Measurements from ENCODE around the gene RABGAP1L. TPM values are rescaled to one million over a fixed set of nuclear protein-coding genes. Genes with fewer than 3 reads are reported as not detected.
A peak's percentile ranks its signal among the peaks of the same experiment; 100 is the strongest.

RABGAP1L gene
- total and polyA plus RNA-seq, 2 experiments from 2014 or later = 9.2 to 21.4 TPM

DNA sequence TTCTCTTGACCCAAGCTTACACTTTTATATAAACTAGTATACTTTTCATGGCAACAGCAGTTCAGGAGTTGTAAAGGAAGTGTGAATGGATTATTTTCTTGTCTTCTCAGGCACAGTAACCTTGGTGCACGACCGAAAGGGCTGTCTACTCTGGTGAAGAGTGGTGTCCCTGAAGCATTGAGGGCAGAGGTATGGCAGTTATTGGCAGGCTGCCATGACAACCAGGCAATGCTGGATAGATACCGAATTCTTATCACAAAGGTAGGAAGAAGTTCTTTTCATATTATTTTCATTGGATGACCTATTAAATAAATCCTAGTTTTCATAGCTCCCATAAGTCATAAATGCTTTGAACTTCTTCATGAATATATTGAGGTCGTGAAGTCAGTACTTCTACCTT lies 234.6 kb downstream of the RABGAP1L start:
- no peaks in the 10 kb centered on the region for H3K9me3 ChIP-seq (ENCODE audit: low read depth)
- no peaks in the 10 kb centered on the region for H3K27me3 ChIP-seq
- no peak for DNase-seq (ENCODE audit: low read depth in 1 of 2, low spot score in 1 of 2)
- H3K27ac ChIP-seq = no peak overlapping the region
- H3K36me3 ChIP-seq = no peaks in the 10 kb centered on the region
- TF ChIP-seq, protein P1, sequence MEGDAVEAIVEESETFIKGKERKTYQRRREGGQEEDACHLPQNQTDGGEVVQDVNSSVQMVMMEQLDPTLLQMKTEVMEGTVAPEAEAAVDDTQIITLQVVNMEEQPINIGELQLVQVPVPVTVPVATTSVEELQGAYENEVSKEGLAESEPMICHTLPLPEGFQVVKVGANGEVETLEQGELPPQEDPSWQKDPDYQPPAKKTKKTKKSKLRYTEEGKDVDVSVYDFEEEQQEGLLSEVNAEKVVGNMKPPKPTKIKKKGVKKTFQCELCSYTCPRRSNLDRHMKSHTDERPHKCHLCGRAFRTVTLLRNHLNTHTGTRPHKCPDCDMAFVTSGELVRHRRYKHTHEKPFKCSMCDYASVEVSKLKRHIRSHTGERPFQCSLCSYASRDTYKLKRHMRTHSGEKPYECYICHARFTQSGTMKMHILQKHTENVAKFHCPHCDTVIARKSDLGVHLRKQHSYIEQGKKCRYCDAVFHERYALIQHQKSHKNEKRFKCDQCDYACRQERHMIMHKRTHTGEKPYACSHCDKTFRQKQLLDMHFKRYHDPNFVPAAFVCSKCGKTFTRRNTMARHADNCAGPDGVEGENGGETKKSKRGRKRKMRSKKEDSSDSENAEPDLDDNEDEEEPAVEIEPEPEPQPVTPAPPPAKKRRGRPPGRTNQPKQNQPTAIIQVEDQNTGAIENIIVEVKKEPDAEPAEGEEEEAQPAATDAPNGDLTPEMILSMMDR (IDR thresholded peaks at IDR 0.05; ENCODE audit: low read depth, low read length) = no peak
- no peaks in the 10 kb centered on the region for H3K4me1 ChIP-seq (ENCODE audit: low read depth)
- H3K4me3 ChIP-seq = no peak overlapping the region

DNA sequence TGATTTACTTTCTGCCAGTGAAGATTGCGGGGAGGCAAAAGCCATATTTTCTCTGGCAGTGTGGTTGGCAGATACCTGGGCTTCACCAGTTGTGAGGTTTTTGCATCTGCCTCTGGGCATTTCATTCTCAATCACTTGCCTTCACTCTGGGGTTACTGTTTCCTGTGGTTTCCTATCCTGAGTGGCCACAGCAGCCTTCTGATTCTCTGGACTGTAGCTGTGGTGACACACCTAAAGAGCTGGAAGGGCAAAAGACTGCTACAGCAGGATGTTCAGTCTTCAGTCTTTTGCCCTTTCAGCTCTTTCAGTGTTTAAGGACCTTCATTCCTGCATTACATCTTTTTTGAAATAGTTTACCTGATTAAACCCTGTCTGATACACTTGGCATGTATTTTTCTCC lies 237.9 kb downstream of the RABGAP1L start:
- TF ChIP-seq, protein P1 (IDR thresholded peaks at IDR 0.05; ENCODE audit: low read depth, low read length) = no peak
- H3K27me3 ChIP-seq = no peaks in the 10 kb centered on the region
- H3K4me1 ChIP-seq (ENCODE audit: low read depth) = no peaks in the 10 kb centered on the region
- H3K9me3 ChIP-seq (ENCODE audit: low read depth) = no peaks in the 10 kb centered on the region
- no peak overlapping the region for H3K27ac ChIP-seq
- no peak overlapping the region for H3K4me3 ChIP-seq
- peak in 1 of 2 donors; percentile 9 for DNase-seq (ENCODE audit: low read depth in 1 of 2, low spot score in 1 of 2)
- H3K36me3 ChIP-seq = no peaks in the 10 kb centered on the region

DNA sequence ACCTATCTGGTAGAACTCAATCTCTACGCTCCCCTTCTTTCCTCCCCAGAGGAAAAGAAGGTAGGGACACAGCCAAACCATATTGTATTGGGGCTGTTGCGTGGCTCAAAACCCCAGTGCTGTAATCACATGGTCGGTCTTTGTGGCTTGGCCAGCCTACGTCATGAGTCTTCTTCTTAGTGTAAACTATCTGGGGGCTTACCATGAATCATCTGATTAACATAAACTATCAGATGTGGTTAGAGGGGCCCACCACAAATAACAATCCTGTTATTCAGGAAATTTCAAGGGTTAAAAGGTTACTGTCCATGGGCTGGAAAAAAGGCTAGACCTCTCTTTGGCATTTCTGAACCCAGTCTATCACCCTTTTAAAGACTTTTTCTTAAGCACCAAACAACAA lies 238.9 kb downstream of the RABGAP1L start:
- no peaks in the 10 kb centered on the region for H3K9me3 ChIP-seq (ENCODE audit: low read depth)
- TF ChIP-seq, protein P1 (IDR thresholded peaks at IDR 0.05; ENCODE audit: low read depth, low read length) = no peak
- no peak overlapping the region for H3K4me3 ChIP-seq
- H3K36me3 ChIP-seq = no peaks in the 10 kb centered on the region
- no peaks in the 10 kb centered on the region for H3K27me3 ChIP-seq
- DNase-seq (ENCODE audit: low read depth in 1 of 2, low spot score in 1 of 2) = peak in 1 of 2 donors; percentile 64
- H3K27ac ChIP-seq = no peak overlapping the region
- no peaks in the 10 kb centered on the region for H3K4me1 ChIP-seq (ENCODE audit: low read depth)

DNA sequence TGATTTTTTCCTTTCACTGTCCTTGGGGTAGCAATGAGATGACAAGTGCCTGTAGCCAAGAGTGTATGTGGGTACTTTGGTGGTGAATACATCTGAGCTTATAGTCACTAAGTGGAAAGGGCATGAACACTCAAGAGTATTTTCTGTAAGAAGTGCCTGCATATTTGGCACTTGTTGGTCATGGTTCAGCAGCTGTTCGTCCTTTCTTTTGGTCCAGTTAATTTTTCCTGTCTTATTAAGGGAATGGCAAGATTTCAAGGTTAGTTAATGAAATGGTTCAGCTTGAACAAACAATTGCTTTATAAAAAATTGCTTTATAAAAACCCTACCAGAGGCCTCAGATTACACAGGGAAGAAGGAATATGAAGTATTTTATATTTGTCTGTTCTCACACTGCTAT lies 239.9 kb downstream of the RABGAP1L start:
- no peak for DNase-seq (ENCODE audit: low read depth in 1 of 2, low spot score in 1 of 2)
- Histone ChIP-seq H3K9me3 (ENCODE audit: low read depth) (no peaks in the 10 kb centered on the region), H3K27ac (no peak overlapping the region), H3K27me3 (no peaks in the 10 kb centered on the region), H3K4me1 (ENCODE audit: low read depth) (no peaks in the 10 kb centered on the region), H3K36me3 (no peaks in the 10 kb centered on the region), H3K4me3 (no peak overlapping the region)
- TF ChIP-seq, protein P1 (IDR thresholded peaks at IDR 0.05; ENCODE audit: low read depth, low read length) = no peak

DNA sequence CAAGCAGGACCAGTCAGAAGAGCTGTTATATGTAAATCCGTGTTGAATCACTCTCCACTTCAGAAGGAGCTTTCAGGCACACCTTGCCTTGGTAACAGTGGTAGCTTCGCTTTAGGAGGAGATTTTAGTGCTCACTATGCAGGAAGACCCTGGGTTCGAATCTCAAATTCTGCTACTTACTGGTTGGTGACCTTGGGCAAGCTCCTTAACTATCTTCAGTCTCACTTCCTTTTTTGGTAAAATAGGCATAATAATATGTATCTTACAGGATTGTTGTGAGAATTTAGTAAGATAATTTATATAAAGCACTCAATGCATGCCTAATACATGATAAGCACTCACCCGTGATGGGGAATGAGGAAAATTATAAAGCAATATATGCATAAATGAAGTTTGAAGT lies 241.8 kb downstream of the RABGAP1L start:
- H3K27ac ChIP-seq = no peak overlapping the region
- no peak overlapping the region for H3K4me3 ChIP-seq
- no peaks in the 10 kb centered on the region for H3K36me3 ChIP-seq
- no peaks in the 10 kb centered on the region for H3K9me3 ChIP-seq (ENCODE audit: low read depth)
- TF ChIP-seq, protein P1 (IDR thresholded peaks at IDR 0.05; ENCODE audit: low read depth, low read length) = no peak
- no peaks in the 10 kb centered on the region for H3K4me1 ChIP-seq (ENCODE audit: low read depth)
- no peak for DNase-seq (ENCODE audit: low read depth in 1 of 2, low spot score in 1 of 2)
- H3K27me3 ChIP-seq = no peaks in the 10 kb centered on the region

DNA sequence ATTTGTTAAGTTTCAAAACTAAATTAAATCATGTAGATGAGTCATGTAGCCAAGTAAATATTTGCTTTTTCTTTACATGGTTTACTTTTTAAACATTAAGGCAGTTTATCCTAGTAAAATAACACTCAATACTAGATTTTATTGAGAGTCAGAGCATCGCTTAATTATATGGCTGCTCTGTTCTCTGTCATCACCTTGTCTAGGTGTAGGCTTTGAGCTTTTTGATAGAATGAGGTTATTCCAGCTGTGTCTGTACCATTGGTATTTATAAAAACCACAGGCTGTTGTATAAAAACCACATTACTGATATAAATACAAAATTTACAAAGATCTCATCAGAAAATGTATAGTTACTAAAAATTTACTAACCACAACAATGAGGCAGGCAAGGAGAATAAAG lies 245.9 kb downstream of the RABGAP1L start:
- TF ChIP-seq, protein P1 (IDR thresholded peaks at IDR 0.05; ENCODE audit: low read depth, low read length) = no peak

More for the DNA sequence above, 245.9 kb downstream of the RABGAP1L start:
- Histone ChIP-seq H3K27ac (no peak overlapping the region), H3K4me3 (no peak overlapping the region), H3K4me1 (ENCODE audit: low read depth) (no peaks in the 10 kb centered on the region), H3K36me3 (no peaks in the 10 kb centered on the region), H3K9me3 (ENCODE audit: low read depth) (no peaks in the 10 kb centered on the region), H3K27me3 (no peaks in the 10 kb centered on the region)
- DNase-seq (ENCODE audit: low read depth in 1 of 2, low spot score in 1 of 2) = no peak

Measured in cardiac muscle cell (in vitro differentiated cells and primary cell).